GM18507 (cell line): ENCODE data around the gene MCIDAS.
A peak's percentile ranks its signal among the peaks of the same experiment; 100 is the strongest.

Experiments used
- DNase-seq: peaks from one replicate; pipeline ENCODE4 v3.0.0; 2011; ENCODE audit warnings: low read depth; ENCODE audit not compliant: insufficient read length; ENCODE audit errors: extremely low spot score
- FAIRE-seq: peaks from 2 replicates; lab custom pipeline; 2011; peaks lifted over from hg19 to GRCh38; lab: Jason Lieb, UNC

The MCIDAS gene

DNA sequence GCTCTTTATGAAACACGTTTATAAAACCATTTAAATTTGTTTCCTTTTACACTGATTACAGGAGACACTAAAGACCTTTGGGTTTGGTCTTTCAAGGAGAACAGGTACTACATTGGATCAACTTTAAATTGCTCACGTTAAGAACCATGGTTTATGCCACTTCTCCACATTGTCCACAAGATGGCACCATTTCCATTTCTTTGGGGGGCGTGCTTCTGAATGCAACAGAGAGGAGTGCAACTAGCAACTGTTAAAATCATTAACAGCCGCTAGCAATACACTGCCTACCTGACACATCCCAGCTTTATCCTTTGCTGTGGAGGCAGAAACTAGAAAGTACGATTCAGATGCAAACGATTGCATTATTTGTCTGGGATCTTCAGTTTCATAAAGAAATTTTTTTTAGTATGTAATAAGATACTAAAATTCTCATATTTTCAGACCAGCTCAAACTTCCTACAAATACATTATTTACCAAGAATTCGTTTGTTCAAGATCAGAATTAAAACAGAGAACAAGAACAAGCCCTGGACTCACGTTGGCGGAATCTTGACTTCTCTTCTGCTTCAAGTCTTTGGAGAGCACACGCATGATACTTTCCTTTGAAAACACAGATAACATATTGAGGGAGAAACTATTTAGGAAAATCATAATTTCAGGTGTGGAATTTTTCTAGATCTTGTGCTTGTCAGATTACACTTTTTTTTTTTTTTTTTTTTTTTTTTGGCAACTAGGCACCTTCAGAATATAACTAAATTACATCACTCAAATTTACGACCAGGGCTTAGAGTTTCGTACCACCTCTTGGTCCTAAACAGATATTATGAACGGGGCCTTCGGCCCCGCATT lies 54.8 kb downstream of the MCIDAS start:
- FAIRE-seq (peak; percentile 80), DNase-seq (peak; percentile 63)

DNA sequence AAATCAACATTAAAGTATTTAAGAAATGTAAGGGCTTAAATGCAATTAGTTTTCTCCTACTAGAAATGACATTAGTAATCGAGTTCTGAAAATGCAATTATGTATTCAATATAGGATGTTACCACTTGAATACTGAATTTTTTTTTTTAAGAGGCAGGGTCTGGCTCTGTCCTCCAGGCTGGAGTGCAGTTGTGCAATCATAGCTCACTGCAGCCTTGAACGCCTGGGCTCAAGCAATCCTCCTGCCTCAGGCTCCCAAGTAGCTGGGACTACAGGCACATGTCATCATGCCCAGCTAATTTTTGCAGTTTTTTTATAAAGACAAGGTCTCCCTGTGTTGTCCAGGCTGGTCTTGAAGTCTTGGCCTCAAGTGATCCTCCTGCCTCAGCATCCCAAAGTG lies 55.6 kb downstream of the MCIDAS start:
- DNase-seq (no peak), FAIRE-seq (no peak)
